ENCODE measurements around the gene TSTD2. TPM values are rescaled to one million over a fixed set of nuclear protein-coding genes. Genes with fewer than 3 reads are reported as not detected.

The TSTD2 gene
- total and polyA plus RNA-seq, 8 donors, result 7.8 to 16.8 (median 10.0) TPM

- H3K27me3 ChIP-seq, result no peaks in the 10 kb centered on the region
- H3K4me1 ChIP-seq, result no peaks in the 10 kb centered on the region
- intact Hi-C loops (cut with DNase I), result no loop called here
- no peak for TF ChIP-seq CTCF (IDR thresholded peaks at IDR 0.05)
- H3K36me3 ChIP-seq, result peaks cover 0 to 89% (median 28%) of the 10 kb centered on the region in 3 donors
- no peak overlapping the region for H3K27ac ChIP-seq
- DNase-seq, result no peak
- WGBS, 2 donors, result 78 to 82% methylated on average over 3 of the region's 3 CpGs
- no peak overlapping the region for H3K4me3 ChIP-seq
- no peak for ATAC-seq
- no peak for FAIRE-seq
- H3K9me3 ChIP-seq, result no peaks in the 10 kb centered on the region
These were observed 37.4 kb upstream of the TSTD2 start for GRCh38 chr9:97670586-97670985.

GRCh38 chr9:97668485-97668884, 35.3 kb upstream of the TSTD2 start:
- Histone ChIP-seq H3K36me3 (peaks cover 0 to 88% (median 34%) of the 10 kb centered on the region in 3 donors), H3K27ac (no peak overlapping the region), H3K4me1 (no peaks in the 10 kb centered on the region), H3K27me3 (no peaks in the 10 kb centered on the region), H3K4me3 (no peak overlapping the region), H3K9me3 (no peaks in the 10 kb centered on the region)
- FAIRE-seq, result no peak
- no peak for ATAC-seq
- DNase-seq, result no peak
- TF ChIP-seq CTCF (IDR thresholded peaks at IDR 0.05), result no peak
- WGBS, 2 donors, result 96 to 97% methylated on average over 3 of the region's 3 CpGs
- intact Hi-C loops (cut with DNase I), result no loop called here

GRCh38 chr9:97666907-97667686, 33.9 kb upstream of the TSTD2 start:
- intact Hi-C loops (cut with DNase I), result no loop called here
- H3K27ac ChIP-seq, result no peak overlapping the region
- DNase-seq, result no peak
- no peaks in the 10 kb centered on the region for H3K27me3 ChIP-seq
- 78 to 83% methylated on average over 5 of the region's 5 CpGs for WGBS, 2 donors
- no peak overlapping the region for H3K4me3 ChIP-seq
- no peak for FAIRE-seq
- H3K4me1 ChIP-seq, result no peaks in the 10 kb centered on the region
- TF ChIP-seq CTCF (IDR thresholded peaks at IDR 0.05), result no peak
- no peaks in the 10 kb centered on the region for H3K9me3 ChIP-seq
- peak in 1 of 4 donors; percentile 35 for ATAC-seq
- peaks cover 0 to 88% (median 42%) of the 10 kb centered on the region in 3 donors for H3K36me3 ChIP-seq

- WGBS, 2 donors, result 89 to 97% methylated on average over 3 of the region's 3 CpGs
- Histone ChIP-seq H3K4me1 (no peaks in the 10 kb centered on the region), H3K36me3 (peaks cover 0 to 83% (median 42%) of the 10 kb centered on the region in 3 donors), H3K27ac (no peak overlapping the region), H3K27me3 (no peaks in the 10 kb centered on the region), H3K4me3 (no peak overlapping the region), H3K9me3 (no peaks in the 10 kb centered on the region)
- no peak for TF ChIP-seq CTCF (IDR thresholded peaks at IDR 0.05)
- ATAC-seq, result no peak
- intact Hi-C loops (cut with DNase I), result no loop called here
- FAIRE-seq, result no peak
- DNase-seq, result no peak
These were observed 32.6 kb upstream of the TSTD2 start for GRCh38 chr9:97665742-97666141.

GRCh38 chr9:97660847-97661246, 27.7 kb upstream of the TSTD2 start:
- Histone ChIP-seq H3K4me1 (no peaks in the 10 kb centered on the region), H3K27ac (no peak overlapping the region), H3K36me3 (peaks cover 3 to 68% (median 23%) of the 10 kb centered on the region in 3 donors), H3K9me3 (no peaks in the 10 kb centered on the region), H3K4me3 (no peak overlapping the region), H3K27me3 (no peaks in the 10 kb centered on the region)
- ATAC-seq (no peak), FAIRE-seq (no peak), DNase-seq (no peak)
- intact Hi-C loops (cut with DNase I), result no loop called here
- TF ChIP-seq CTCF (IDR thresholded peaks at IDR 0.05), result no peak
- 90 to 95% methylated on average over 2 of the region's 2 CpGs for WGBS, 2 donors
